HEK293T (cell line): Measurements from ENCODE around the gene OR4D6.

Experiments used
- CTCF ChIA-PET: fragments of 350-600 bp; formaldehyde crosslinking; extraction: SDS; loops from one replicate; lab custom pipeline; 2021; ENCODE audit warnings: antibody characterized with exemption, inconsistent platforms; lab: Yijun Ruan, JAX
- POLR2A ChIA-PET: fragments of 350-600 bp; formaldehyde crosslinking; extraction: SDS; loops from one replicate; lab custom pipeline; 2020; ENCODE audit warnings: antibody characterized with exemption, inconsistent platforms; lab: Yijun Ruan, JAX
- DNase-seq: peaks from one replicate; pipeline ENCODE4 v3.0.0; 2012; ENCODE audit warnings: mixed read lengths; ENCODE audit errors: extremely low spot score
- ARNT ChIP-seq: fragments of 450-650 bp; IDR thresholded peaks from 2 replicates; pipeline ENCODE4 v1.6.1; 2017; ENCODE audit warnings: mild to moderate bottlenecking
- BHLHE40 ChIP-seq: fragments of 450-650 bp; IDR thresholded peaks from 2 replicates; pipeline ENCODE4 v1.6.1; 2016; ENCODE audit warnings: mild to moderate bottlenecking, moderate library complexity, borderline replicate concordance
- CTBP1 ChIP-seq: fragments of 450-650 bp; IDR thresholded peaks from 2 replicates; pipeline ENCODE4 v1.6.1; 2016; ENCODE audit warnings: borderline replicate concordance
- ELF4 ChIP-seq: fragments of 450-650 bp; IDR thresholded peaks from 2 replicates; pipeline ENCODE4 v1.6.1; 2017; ENCODE audit warnings: antibody characterized with exemption
- FOXA1 ChIP-seq: fragments of 450-650 bp; IDR thresholded peaks from 2 replicates; pipeline ENCODE4 v1.6.1; 2016; ENCODE audit warnings: mild to moderate bottlenecking
- FOXK2 ChIP-seq: fragments of 450-650 bp; IDR thresholded peaks from 2 replicates; pipeline ENCODE4 v1.6.1; 2016; ENCODE audit warnings: mild to moderate bottlenecking
- FOXM1 ChIP-seq: fragments of 450-650 bp; IDR thresholded peaks from 2 replicates; pipeline ENCODE4 v1.6.1; 2017; ENCODE audit warnings: mild to moderate bottlenecking, borderline replicate concordance
- HDGF ChIP-seq: fragments of 450-650 bp; IDR thresholded peaks from 2 replicates; pipeline ENCODE4 v1.6.1; 2017; ENCODE audit warnings: antibody characterized with exemption, borderline replicate concordance
- L3MBTL2 ChIP-seq: fragments of 450-650 bp; conservative IDR thresholded peaks from 2 replicates; pipeline ENCODE4 v1.6.1; 2016; ENCODE audit warnings: mild to moderate bottlenecking
- LEF1 ChIP-seq: fragments of 450-650 bp; IDR thresholded peaks from 2 replicates; pipeline ENCODE4 v1.6.1; 2017; ENCODE audit warnings: mild to moderate bottlenecking, borderline replicate concordance
- NFRKB ChIP-seq: fragments of 450-650 bp; IDR thresholded peaks from 2 replicates; pipeline ENCODE4 v1.6.1; 2016; ENCODE audit warnings: mild to moderate bottlenecking, moderate library complexity
- SP1 ChIP-seq: fragments of 450-650 bp; IDR thresholded peaks from 2 replicates; pipeline ENCODE4 v1.6.1; 2017
- SUZ12 ChIP-seq: fragments of 450-650 bp; IDR thresholded peaks from 2 replicates; pipeline ENCODE4 v1.6.1; 2016; ENCODE audit warnings: mild to moderate bottlenecking
- TARDBP ChIP-seq: fragments of 450-650 bp; IDR thresholded peaks from 2 replicates; pipeline ENCODE4 v1.6.1; 2016
- ZNF384 ChIP-seq: fragments of 450-650 bp; IDR thresholded peaks from 2 replicates; pipeline ENCODE4 v1.6.1; 2016
- TF ChIP-seq, protein P1 (sequence below): fragments of 450-650 bp; IDR thresholded peaks from 2 replicates; pipeline ENCODE4 v1.6.1; 2016

Gene OR4D6

DNA sequence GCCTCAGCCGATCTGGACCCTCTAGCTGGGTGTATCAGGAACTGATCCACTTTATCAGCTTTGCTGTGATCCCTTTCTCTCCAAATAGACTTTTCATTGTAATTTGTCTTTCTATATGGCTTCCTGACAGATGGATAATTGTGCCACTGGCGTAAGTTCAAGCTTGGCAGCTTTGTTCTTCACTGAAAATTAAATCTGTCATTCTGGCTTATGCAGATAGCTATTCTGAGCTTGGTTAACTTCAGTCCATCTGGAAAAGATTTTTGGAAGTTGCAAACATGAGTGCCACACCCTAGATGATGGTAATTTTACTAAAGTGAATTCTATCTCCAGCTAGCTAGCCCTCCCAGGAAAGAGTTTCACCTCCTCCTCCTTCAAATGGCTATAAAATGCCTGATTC, 38.6 kb upstream of the OR4D6 start:
- ChIA-PET CTCF (interaction anchor here (1.3 kb wide), 1 partner anchor 232 kb away, joined by 3 read pairs; no protein-coding TSS in a partner anchor), POLR2A (no interaction called here)
- TF ChIP-seq SUZ12 (no peak), TARDBP (no peak), BHLHE40 (no peak), ZNF384 (no peak), L3MBTL2 (no peak)
- no peak for DNase-seq

DNA sequence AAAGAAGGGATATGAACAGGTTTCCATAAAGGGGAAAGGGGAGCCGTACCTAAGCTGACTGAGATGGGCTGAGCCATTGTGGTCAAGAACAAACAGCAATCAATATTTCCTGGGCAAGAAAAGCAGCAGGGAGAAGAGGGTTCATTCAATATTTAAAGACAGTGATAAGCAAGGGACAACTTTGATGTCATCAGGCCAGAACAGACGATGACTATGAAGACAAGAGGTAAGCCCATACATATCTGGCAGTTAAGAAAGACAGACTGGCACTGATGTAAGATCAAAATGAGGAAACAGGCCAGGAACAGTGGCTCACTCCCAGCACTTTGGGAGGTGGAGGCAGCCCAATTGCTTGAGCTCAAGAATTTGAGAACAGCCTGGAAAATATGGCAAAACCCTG, 32.9 kb upstream of the OR4D6 start:
- no peak for DNase-seq
- ChIA-PET CTCF (no interaction called here), POLR2A (no interaction called here)
- no peak for TF ChIP-seq L3MBTL2
- no peak for TF ChIP-seq FOXM1
- TF ChIP-seq NFRKB = no peak
- no peak for TF ChIP-seq BHLHE40
- TF ChIP-seq ELF4 = no peak
- no peak for TF ChIP-seq FOXK2
- TF ChIP-seq ARNT = no peak
- TF ChIP-seq, protein P1, sequence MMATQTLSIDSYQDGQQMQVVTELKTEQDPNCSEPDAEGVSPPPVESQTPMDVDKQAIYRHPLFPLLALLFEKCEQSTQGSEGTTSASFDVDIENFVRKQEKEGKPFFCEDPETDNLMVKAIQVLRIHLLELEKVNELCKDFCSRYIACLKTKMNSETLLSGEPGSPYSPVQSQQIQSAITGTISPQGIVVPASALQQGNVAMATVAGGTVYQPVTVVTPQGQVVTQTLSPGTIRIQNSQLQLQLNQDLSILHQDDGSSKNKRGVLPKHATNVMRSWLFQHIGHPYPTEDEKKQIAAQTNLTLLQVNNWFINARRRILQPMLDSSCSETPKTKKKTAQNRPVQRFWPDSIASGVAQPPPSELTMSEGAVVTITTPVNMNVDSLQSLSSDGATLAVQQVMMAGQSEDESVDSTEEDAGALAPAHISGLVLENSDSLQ = no peak
- no peak for TF ChIP-seq ZNF384
- no peak for TF ChIP-seq CTBP1
- no peak for TF ChIP-seq FOXA1
- no peak for TF ChIP-seq TARDBP
- no peak for TF ChIP-seq SUZ12
- TF ChIP-seq HDGF = no peak

- CTCF ChIA-PET = no interaction called here
- DNase-seq = no peak
- no peak for TF ChIP-seq CTBP1
- TF ChIP-seq L3MBTL2 = no peak
- TF ChIP-seq ARNT = no peak
- no peak for TF ChIP-seq TARDBP
- TF ChIP-seq ELF4 = no peak
- TF ChIP-seq FOXK2 = no peak
- TF ChIP-seq HDGF = no peak
- TF ChIP-seq NFRKB = no peak
- TF ChIP-seq, protein P1 = no peak
- no peak for TF ChIP-seq BHLHE40
- TF ChIP-seq FOXA1 = no peak
- no peak for TF ChIP-seq LEF1
- TF ChIP-seq ZNF384 = no peak
- no peak for TF ChIP-seq SP1
- TF ChIP-seq FOXM1 = no peak
- POLR2A ChIA-PET = no interaction called here
Measured at GRCh38 chr11:59425131-59425530, 31.6 kb upstream of the OR4D6 start.

- DNase-seq = no peak
- ChIA-PET CTCF (no interaction called here), POLR2A (no interaction called here)
- TF ChIP-seq FOXK2 (no peak), BHLHE40 (no peak), SUZ12 (no peak), NFRKB (no peak), CTBP1 (no peak), L3MBTL2 (no peak), LEF1 (no peak), TARDBP (no peak), ZNF384 (no peak), ELF4 (no peak), HDGF (no peak), ARNT (no peak), FOXA1 (no peak), FOXM1 (no peak), SP1 (no peak)
- TF ChIP-seq, protein P1 = no peak
Measured at GRCh38 chr11:59426361-59427067, 30.2 kb upstream of the OR4D6 start, which contains the start of gene OR5A2. OR5A2 (minus strand) TSS chr11:59426413; CDS start chr11:59422953, 3,460 bp downstream.

DNA sequence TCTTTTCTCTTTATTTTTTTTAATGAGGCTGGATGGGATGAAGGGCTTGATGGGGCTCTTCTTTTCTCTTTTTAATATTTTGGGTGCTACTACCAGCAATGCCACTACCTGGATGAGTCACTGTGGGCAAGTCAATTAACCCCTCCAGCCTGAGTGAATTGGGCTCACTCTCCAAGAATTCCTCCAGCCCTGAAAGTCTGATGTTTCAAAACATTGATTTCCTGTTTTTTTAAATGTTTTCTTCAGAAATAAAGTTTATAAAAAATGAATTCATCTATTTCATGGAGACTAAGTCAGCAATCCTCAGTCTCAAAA, 29.7 kb upstream of the OR4D6 start:
- DNase-seq = no peak
- ChIA-PET POLR2A (no interaction called here), CTCF (no interaction called here)
- no peak for TF ChIP-seq BHLHE40
- no peak for TF ChIP-seq L3MBTL2
- TF ChIP-seq NFRKB = no peak
- TF ChIP-seq CTBP1 = no peak
- TF ChIP-seq TARDBP = no peak
- no peak for TF ChIP-seq HDGF
- no peak for TF ChIP-seq SUZ12
- no peak for TF ChIP-seq SP1
- no peak for TF ChIP-seq ZNF384

DNA sequence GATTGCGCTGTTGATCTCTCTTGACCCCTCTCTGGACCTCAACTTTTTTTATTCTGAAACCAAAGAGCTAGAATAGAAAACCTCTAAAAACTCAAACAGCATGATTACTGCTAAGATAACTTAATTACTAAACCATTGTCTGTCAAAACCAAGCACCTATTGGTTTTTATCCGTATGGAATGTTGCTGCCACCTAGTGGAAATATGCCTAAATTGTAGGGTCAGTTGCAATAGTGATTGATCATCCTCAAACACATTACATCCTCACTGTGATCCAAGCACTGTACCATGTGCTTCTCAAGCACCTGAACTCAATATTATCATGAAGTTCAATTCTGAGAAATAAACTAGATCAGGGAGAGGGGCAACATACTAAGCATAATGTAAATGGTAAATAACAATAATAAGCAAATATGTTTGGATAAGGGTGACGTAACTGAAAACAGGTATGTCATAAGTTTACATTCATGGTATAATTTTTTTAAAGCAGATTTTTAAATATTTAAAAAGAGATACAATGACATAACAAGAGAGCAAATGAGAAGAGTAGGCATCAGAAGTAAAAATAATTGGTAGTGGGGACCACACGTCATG, 26.7 kb upstream of the OR4D6 start:
- peak; percentile 55 for DNase-seq
- ChIA-PET CTCF (no interaction called here), POLR2A (no interaction called here)
- TF ChIP-seq ELF4 (no peak), ZNF384 (no peak)
- TF ChIP-seq, protein P1 = peak; percentile 50; the same call in 1 of the 2 replicates
